IMR-90 (cell line): Measurements from ENCODE around the gene SCAMP1. TPM values are rescaled to one million over a fixed set of nuclear protein-coding genes. Genes with fewer than 3 reads are reported as not detected.

Experiments used
- ATAC-seq: fragments of 200-7000 bp; cut with Tn5 transposase; 2 replicates; pipeline ENCODE4 v1.9.1; 2020; ENCODE audit warnings: low read depth, mild to moderate bottlenecking, moderate library complexity
- BruUV-seq: library from RNA; stranded (reverse); fragments of 400-500 nt; replicated peaks from 2 replicates; lab custom pipeline; 2021; lab: Mats Ljungman, UMichigan
- CTCF ChIA-PET: fragments of 300-600 bp; formaldehyde crosslinking; extraction: SDS; loops from one replicate; lab custom pipeline; 2021; ENCODE audit warnings: antibody characterized with exemption; lab: Yijun Ruan, JAX
- POLR2A ChIA-PET: fragments of 300-600 bp; sonication (Branson Sonifier 250); formaldehyde crosslinking; loops from one replicate; lab custom pipeline; 2022; ENCODE audit warnings: antibody characterized with exemption; ENCODE audit not compliant: unreplicated experiment; lab: Charles Lee
- DNase-seq: peaks from one replicate; pipeline ENCODE4 v3.0.0; 2013
- H2AFZ ChIP-seq: replicated peaks from 2 replicates; pipeline ENCODE3; 2013; ENCODE audit warnings: low read length, mild to moderate bottlenecking; ENCODE audit not compliant: poor library complexity
- H2AK5ac ChIP-seq: 2 replicates; pipeline ENCODE4 v1.6.1; 2013; ENCODE audit warnings: low read depth, low read length, inconsistent platforms
- H2AK9ac ChIP-seq: replicated peaks from 2 replicates; pipeline ENCODE3; 2013; ENCODE audit warnings: mild to moderate bottlenecking, low read depth, low read length, moderate library complexity; ENCODE audit not compliant: poor library complexity
- H2BK120ac ChIP-seq: 2 replicates; pipeline ENCODE4 v1.6.1; 2013; ENCODE audit warnings: low read depth, low read length, inconsistent platforms
- H2BK15ac ChIP-seq: 3 replicates; pipeline ENCODE4 v1.6.1; 2013; ENCODE audit warnings: low read depth, low read length, inconsistent platforms
- H2BK20ac ChIP-seq: 2 replicates; pipeline ENCODE4 v1.6.1; 2013; ENCODE audit warnings: low read depth, mild to moderate bottlenecking, inconsistent platforms, low read length, moderate library complexity
- H2BK5ac ChIP-seq: 2 replicates; pipeline ENCODE4 v1.6.1; 2013; ENCODE audit warnings: mild to moderate bottlenecking, low read depth, low read length, inconsistent platforms; ENCODE audit not compliant: poor library complexity, severe bottlenecking
- H3K14ac ChIP-seq: replicated peaks from 2 replicates; pipeline ENCODE4 v1.6.1; 2013; ENCODE audit warnings: low read depth, low read length, inconsistent platforms
- H3K18ac ChIP-seq: 2 replicates; pipeline ENCODE4 v1.6.1; 2013; ENCODE audit warnings: low read depth, low read length, control low read depth
- H3K23ac ChIP-seq: 2 replicates; pipeline ENCODE4 v1.6.1; 2013; ENCODE audit warnings: low read depth, low read length, inconsistent platforms
- H3K27ac ChIP-seq: 2 replicates; pipeline ENCODE4 v1.5.1; 2013; ENCODE audit warnings: mild to moderate bottlenecking, control low read depth, low read length; ENCODE audit not compliant: insufficient read depth
- H3K27me3 ChIP-seq: 2 replicates; pipeline ENCODE4 v1.6.1; 2013; ENCODE audit warnings: low read length; ENCODE audit not compliant: control insufficient read depth, insufficient read depth
- H3K36me3 ChIP-seq: 2 replicates; pipeline ENCODE4 v1.6.1; 2013; ENCODE audit warnings: low read length, mixed read lengths; ENCODE audit not compliant: control insufficient read depth, insufficient read depth
- H3K4ac ChIP-seq: 2 replicates; pipeline ENCODE4 v1.6.1; 2013; ENCODE audit warnings: low read depth, low read length, inconsistent platforms
- H3K4me1 ChIP-seq: 2 replicates; pipeline ENCODE4 v1.6.1; 2013; ENCODE audit warnings: low read length, mixed read lengths; ENCODE audit not compliant: control insufficient read depth, insufficient read depth
- H3K4me2 ChIP-seq: 2 replicates; pipeline ENCODE4 v1.6.1; 2013; ENCODE audit warnings: low read depth, mild to moderate bottlenecking, control low read depth, low read length, moderate library complexity
- H3K4me3 ChIP-seq: 2 replicates; pipeline ENCODE4 v1.5.1; 2013; ENCODE audit warnings: low read depth, mild to moderate bottlenecking, control low read depth, low read length, moderate library complexity; ENCODE audit not compliant: insufficient read depth
- H3K56ac ChIP-seq: 2 replicates; pipeline ENCODE4 v1.6.1; 2013; ENCODE audit warnings: low read length, inconsistent platforms; ENCODE audit not compliant: insufficient read depth; ENCODE audit errors: extremely low read depth
- H3K79me1 ChIP-seq, 2 experiments: 2 replicates each; pipeline ENCODE4 v1.6.1; 2013; ENCODE audit warnings: low read length in 2 of 2, inconsistent platforms in 1 of 2, low read depth in 1 of 2
- H3K9ac ChIP-seq: 2 replicates; pipeline ENCODE4 v1.6.1; 2013; ENCODE audit warnings: low read depth, low read length, control low read depth
- H3K9me1 ChIP-seq: 2 replicates; pipeline ENCODE4 v1.6.1; 2013; ENCODE audit warnings: low read length, inconsistent platforms; ENCODE audit not compliant: insufficient read depth
- H3K9me3 ChIP-seq: 2 replicates; pipeline ENCODE4 v1.6.1; 2013; ENCODE audit warnings: low read length; ENCODE audit not compliant: control insufficient read depth, insufficient read depth
- H4K20me1 ChIP-seq: 2 replicates; pipeline ENCODE4 v1.6.1; 2013; ENCODE audit warnings: low read length, inconsistent platforms; ENCODE audit not compliant: insufficient read depth
- H4K5ac ChIP-seq: 2 replicates; pipeline ENCODE4 v1.6.1; 2013; ENCODE audit warnings: mild to moderate bottlenecking, low read depth, low read length, control low read depth
- H4K8ac ChIP-seq, 2 experiments: 2 replicates each; pipeline ENCODE4 v1.6.1; 2013; ENCODE audit warnings: low read depth in 2 of 2, low read length in 2 of 2, control low read depth in 1 of 2, inconsistent platforms in 1 of 2
- H4K91ac ChIP-seq: 2 replicates; pipeline ENCODE4 v1.6.1; 2013; ENCODE audit warnings: low read depth, low read length, inconsistent platforms; ENCODE audit not compliant: insufficient read depth
- BHLHE40 ChIP-seq: fragments of 150-350 bp; IDR thresholded peaks from 2 replicates; pipeline ENCODE4 v1.6.1; 2016; ENCODE audit warnings: mild to moderate bottlenecking, low read depth, low read length
- CEBPB ChIP-seq: IDR thresholded peaks from 2 replicates; pipeline ENCODE4 v1.6.1; 2012; ENCODE audit warnings: low read depth, low read length, improper control_type of control experiment
- CHD1 ChIP-seq: IDR thresholded peaks from 2 replicates; pipeline ENCODE4 v1.6.1; 2012; ENCODE audit warnings: low read depth, low read length, improper control_type of control experiment
- CTCF ChIP-seq: conservative IDR thresholded peaks from 2 replicates; pipeline ENCODE4 v1.5.1; 2012; ENCODE audit warnings: mild to moderate bottlenecking, low read depth, low read length, improper control_type of control experiment
- ELK1 ChIP-seq: fragments of 150-350 bp; IDR thresholded peaks from 2 replicates; pipeline ENCODE4 v1.6.1; 2016; ENCODE audit warnings: low read depth, mild to moderate bottlenecking, low read length, moderate library complexity, borderline replicate concordance
- FOS ChIP-seq: fragments of 150-350 bp; IDR thresholded peaks from 2 replicates; pipeline ENCODE4 v1.6.1; 2016; ENCODE audit warnings: low read depth, low read length
- MAFK ChIP-seq: IDR thresholded peaks from 2 replicates; pipeline ENCODE4 v1.6.1; 2012; ENCODE audit warnings: low read depth, low read length, improper control_type of control experiment
- MAZ ChIP-seq: IDR thresholded peaks from 2 replicates; pipeline ENCODE4 v1.6.1; 2012; ENCODE audit warnings: low read depth, mild to moderate bottlenecking, low read length, improper control_type of control experiment, moderate library complexity, borderline replicate concordance
- MXI1 ChIP-seq: IDR thresholded peaks from 2 replicates; pipeline ENCODE4 v1.6.1; 2012; ENCODE audit warnings: low read depth, mild to moderate bottlenecking, low read length, moderate library complexity, borderline replicate concordance
- NFE2L2 ChIP-seq: fragments of 150-350 bp; IDR thresholded peaks from 2 replicates; pipeline ENCODE4 v1.6.1; 2016; ENCODE audit warnings: low read depth, mild to moderate bottlenecking, low read length
- POLR2A ChIP-seq: IDR thresholded peaks from 2 replicates; pipeline ENCODE4 v1.6.1; 2012; ENCODE audit warnings: mild to moderate bottlenecking, low read depth, low read length
- RAD21 ChIP-seq: IDR thresholded peaks from 2 replicates; pipeline ENCODE4 v1.6.1; 2012; ENCODE audit warnings: low read length, improper control_type of control experiment
- RCOR1 ChIP-seq: IDR thresholded peaks from 2 replicates; pipeline ENCODE4 v1.6.1; 2012; ENCODE audit warnings: mild to moderate bottlenecking, low read length, improper control_type of control experiment; ENCODE audit not compliant: insufficient replicate concordance
- RFX5 ChIP-seq: IDR thresholded peaks from 2 replicates; pipeline ENCODE4 v1.8.0; 2012; ENCODE audit warnings: low read depth, mild to moderate bottlenecking, low read length, moderate library complexity
- SMC3 ChIP-seq: fragments of 150-350 bp; IDR thresholded peaks from 2 replicates; pipeline ENCODE4 v1.6.1; 2016; ENCODE audit warnings: low read depth, mild to moderate bottlenecking, antibody characterized with exemption, low read length, moderate library complexity
- USF2 ChIP-seq: fragments of 150-350 bp; IDR thresholded peaks from 2 replicates; pipeline ENCODE4 v1.6.1; 2017; ENCODE audit warnings: mild to moderate bottlenecking, antibody characterized with exemption, low read length, low read depth
- whole genome bisulfite sequencing, 2 experiments: methylation state at CpG; one replicate each; pipeline versions ENCODE4 v1.1.5 to v1.1.7; 2013; ENCODE audit warnings: missing lambda C conversion rate in 2 of 2; ENCODE audit not compliant: insufficient read length in 1 of 2; ENCODE audit errors: extremely low coverage in 2 of 2; 5-methylcytosine and 5-hydroxymethylcytosine counted together
- dilution Hi-C: fragments of 300-500 bp; cut with HindIII; formaldehyde crosslinking; loops from one replicate; pipeline ENCODE4 v1.14.3; 2018; ENCODE audit warnings: low sequenced_read_pairs; ENCODE audit not compliant: unreplicated experiment
- in situ Hi-C: fragments of 300-500 bp; cut with MboI; formaldehyde crosslinking; loops from 3 replicates; pipeline ENCODE4 v1.14.3; 2019; ENCODE audit warnings: low sequenced_read_pairs, inconsistent platforms, mixed read lengths
- intact Hi-C: fragments of 100-400 bp; cut with micrococcal nuclease; formaldehyde crosslinking; loops from 2 replicates; pipeline ENCODE4 v1.10.0; 2022
- polyA plus RNA-seq, 3 experiments: library from polyadenylated mRNA; depleted of rRNA; stranded (reverse); fragments of >200 nt; gene quantifications; 2 replicates each; pipeline ENCODE4 v1.2.3, GENCODE V29; 2012; ENCODE audit warnings: low replicate concordance in 1 of 3
- total RNA-seq: library from RNA; depleted of rRNA; stranded (reverse); fragments of >200 nt; gene quantifications from 2 replicates; pipeline ENCODE4 v1.2.3, GENCODE V29; 2012

Gene SCAMP1
- total and polyA plus RNA-seq, 2 of the 4 experiments (the other 2 are of a cell fraction), result 13.5 to 114 TPM

- Histone ChIP-seq H4K91ac (no peak overlapping the region), H4K5ac (no peak overlapping the region), H3K4me3 (no peak overlapping the region), H2BK5ac (no peak overlapping the region), H3K23ac (no peak overlapping the region), H2BK20ac (no peak overlapping the region), H3K4me1 (peaks cover 6% of the 10 kb centered on the region), H3K36me3 (no peaks in the 10 kb centered on the region), H4K20me1 (no peaks in the 10 kb centered on the region), H3K56ac (no peak overlapping the region), H3K9me3 (no peaks in the 10 kb centered on the region), H3K14ac (no peak overlapping the region), H2AFZ (no peak overlapping the region), H3K9me1 (no peaks in the 10 kb centered on the region), H3K9ac (no peak overlapping the region), H2AK5ac (no peak overlapping the region), H3K4ac (no peak overlapping the region), H2BK120ac (no peak overlapping the region), H2AK9ac (no peak overlapping the region), H3K79me1 (peaks cover 25 to 30% of the 10 kb centered on the region in 2 experiments), H2BK15ac (no peak overlapping the region), H3K27me3 (no peaks in the 10 kb centered on the region), H4K8ac (no peak overlapping the region), H3K27ac (no peak overlapping the region), H3K18ac (no peak overlapping the region), H3K4me2 (no peak overlapping the region)
- no peak for TF ChIP-seq NFE2L2
- no peak for TF ChIP-seq MAZ
- no peak for TF ChIP-seq POLR2A
- TF ChIP-seq CTCF, result no peak
- no peak for TF ChIP-seq RFX5
- TF ChIP-seq FOS, result no peak
- TF ChIP-seq SMC3, result no peak
- no peak for TF ChIP-seq RAD21
- no peak for TF ChIP-seq CEBPB
- no peak for TF ChIP-seq RCOR1
- TF ChIP-seq BHLHE40, result no peak
- TF ChIP-seq ELK1, result no peak
- TF ChIP-seq MXI1, result no peak
- TF ChIP-seq MAFK, result no peak
- TF ChIP-seq USF2, result no peak
- TF ChIP-seq CHD1, result no peak
- in situ Hi-C loops (no loop called here), dilution Hi-C loops (no loop called here), intact Hi-C loops (no loop called here)
- DNase-seq (no peak), ATAC-seq (no peak)
- CTCF ChIA-PET, result no interaction called here
- POLR2A ChIA-PET, result no interaction called here
- no TSS peak for BruUV-seq
- no CpG with 5 or more reads among the region's 2 CpGs for WGBS, 2 experiments
Observed at GRCh38 chr5:78404682-78405293, 44.4 kb downstream of the SCAMP1 start.
